Dermis blood vessel endothelial cell (primary cell): ENCODE data around the gene NEFH. TPM values are rescaled to one million over a fixed set of nuclear protein-coding genes. Genes with fewer than 3 reads are reported as not detected.
A peak's percentile ranks its signal among the peaks of the same experiment; 100 is the strongest.

ENCODE experiments used
- DNase-seq: peaks from one replicate; pipeline ENCODE4 v3.0.0; 2010
- total RNA-seq: library from RNA; depleted of rRNA; stranded (reverse); fragments of >200 nt; gene quantifications from 2 replicates; pipeline ENCODE4 v1.2.3, GENCODE V29; 2014

Gene NEFH
- total RNA-seq, 1 donor from 2014 or later: under 0.01 TPM

- DNase-seq: no peak
Measured at GRCh38 chr22:29499852-29500251, 19.8 kb downstream of the NEFH start.

- peak; percentile 37 for DNase-seq
Measured at GRCh38 chr22:29503811-29504372, 23.9 kb downstream of the NEFH start.

DNA sequence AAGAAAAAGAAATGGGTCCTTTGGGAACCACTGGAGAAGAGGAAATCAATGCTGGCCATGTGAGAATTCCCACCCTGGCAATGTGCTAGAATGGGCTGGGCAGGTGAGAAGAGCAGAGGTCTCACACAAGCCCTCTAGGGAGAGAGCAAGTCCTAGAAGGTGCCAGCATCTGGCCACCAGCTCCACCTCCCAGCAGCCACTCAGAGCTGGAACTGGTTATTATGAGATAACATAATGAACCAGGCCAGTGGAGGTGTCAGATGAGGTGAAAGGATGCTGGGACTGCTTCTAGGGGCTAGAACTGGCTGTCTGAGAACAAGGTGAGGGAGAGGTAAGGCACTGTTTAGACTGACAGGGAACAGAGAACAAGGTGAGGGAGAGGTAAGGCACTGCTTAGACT is 29.3 kb downstream of the NEFH start:
- no peak for DNase-seq

GRCh38 chr22:29509815-29510214 is 29.8 kb downstream of the NEFH start:
- DNase-seq: no peak

GRCh38 chr22:29510542-29510941 is 30.5 kb downstream of the NEFH start:
- DNase-seq: no peak

DNA sequence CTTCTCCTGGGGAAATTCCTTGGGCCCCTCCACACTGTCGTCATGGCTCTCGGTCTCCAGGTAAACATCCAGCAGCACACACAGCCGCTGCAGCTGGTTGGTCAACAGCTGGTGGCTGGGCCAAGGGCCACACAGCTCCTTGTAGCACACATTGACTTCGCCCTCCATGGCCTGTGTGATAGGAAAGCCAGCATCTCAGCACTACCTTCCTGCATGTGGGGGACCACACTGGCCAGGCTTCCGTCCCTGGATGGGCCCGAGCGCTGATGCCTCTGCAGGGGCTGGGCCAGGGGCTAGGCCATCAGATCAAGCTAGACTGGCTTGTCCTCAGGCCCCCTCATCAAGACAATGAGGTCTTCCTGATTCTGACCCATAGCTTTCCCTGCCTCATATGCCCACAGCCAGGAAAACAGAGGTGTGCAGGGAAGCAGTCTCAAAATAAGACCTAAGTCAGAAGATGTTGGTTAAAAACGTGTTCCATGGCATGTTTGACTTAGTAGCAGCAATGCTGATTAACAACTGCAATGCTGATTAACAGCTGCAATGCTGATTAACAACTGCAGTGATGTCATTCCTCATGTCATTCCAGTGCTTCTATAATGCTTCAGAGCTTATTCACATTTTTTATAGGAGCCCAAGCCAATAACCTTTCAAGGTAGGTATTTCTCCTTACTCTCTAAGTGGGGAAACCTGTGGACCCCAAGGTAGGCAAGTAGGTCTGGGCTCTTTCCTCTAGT is 31.3 kb downstream of the NEFH start:
- DNase-seq: no peak

GRCh38 chr22:29512031-29512430 is 32.0 kb downstream of the NEFH start:
- no peak for DNase-seq

GRCh38 chr22:29517215-29517908 is 37.3 kb downstream of the NEFH start:
- no peak for DNase-seq

DNA sequence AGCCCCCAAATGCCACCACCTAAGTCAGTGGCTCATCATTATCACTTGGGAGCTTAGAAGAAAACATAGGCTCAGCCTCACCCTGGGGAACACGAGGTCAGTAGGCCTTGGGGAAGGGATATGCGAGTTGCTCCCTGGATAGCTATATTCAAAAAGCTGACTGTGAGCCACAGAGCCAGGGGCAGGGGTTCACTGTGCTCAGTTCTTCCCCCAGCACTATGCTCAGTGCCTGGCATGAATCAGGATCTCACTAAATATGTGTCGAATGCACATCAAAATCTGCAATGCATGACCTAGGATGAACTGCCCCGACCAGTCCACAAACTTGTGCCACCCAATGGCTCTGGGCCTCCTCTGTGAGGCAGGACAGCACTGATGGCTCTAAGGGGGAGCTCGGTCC is 38.4 kb downstream of the NEFH start:
- DNase-seq: no peak

- no peak for DNase-seq
Measured at GRCh38 chr22:29519996-29520395, 40.0 kb downstream of the NEFH start.

- DNase-seq: peak; percentile 93
Measured at GRCh38 chr22:29520851-29521250, 40.8 kb downstream of the NEFH start.

DNA sequence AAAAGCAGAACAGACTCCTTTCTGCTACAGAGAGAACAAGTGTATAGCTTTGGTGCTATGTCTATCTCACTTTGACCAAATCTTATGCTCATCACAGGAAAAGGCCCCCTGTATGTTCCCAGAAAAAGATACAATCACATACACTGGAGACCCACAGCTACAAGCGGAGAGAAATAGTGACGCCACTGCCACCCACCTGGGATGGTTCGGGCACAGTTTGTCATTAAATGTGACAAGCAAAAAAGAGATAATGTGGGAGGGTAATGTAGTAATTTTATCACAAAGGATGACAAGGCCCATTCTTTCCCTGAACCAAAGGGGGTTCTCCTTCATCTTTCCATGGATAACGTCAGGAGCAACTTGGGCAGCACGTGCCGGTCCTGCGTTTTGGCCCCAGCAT is 41.5 kb downstream of the NEFH start:
- no peak for DNase-seq

DNA sequence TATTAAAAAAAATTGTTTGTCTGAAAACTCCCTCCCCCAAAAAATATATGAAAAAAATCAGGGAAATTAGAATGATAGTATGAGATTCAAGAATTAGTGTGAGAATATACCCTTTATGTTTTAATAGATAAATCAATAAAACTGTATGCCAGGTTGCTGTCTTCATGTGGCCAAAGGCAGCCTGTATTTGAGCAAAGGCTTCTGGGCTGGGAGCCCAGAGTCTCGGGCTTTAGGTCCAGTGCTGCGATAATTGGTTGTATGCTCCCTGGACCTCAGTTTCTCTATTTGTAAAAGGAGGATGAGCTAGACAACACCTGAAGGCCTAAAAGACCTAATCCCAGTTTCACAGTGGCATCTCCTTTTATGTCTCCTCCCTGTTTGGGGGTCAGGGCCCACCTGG is 43.7 kb downstream of the NEFH start:
- DNase-seq: no peak

GRCh38 chr22:29524442-29525191 is 44.6 kb downstream of the NEFH start:
- peak; percentile 54 for DNase-seq

DNA sequence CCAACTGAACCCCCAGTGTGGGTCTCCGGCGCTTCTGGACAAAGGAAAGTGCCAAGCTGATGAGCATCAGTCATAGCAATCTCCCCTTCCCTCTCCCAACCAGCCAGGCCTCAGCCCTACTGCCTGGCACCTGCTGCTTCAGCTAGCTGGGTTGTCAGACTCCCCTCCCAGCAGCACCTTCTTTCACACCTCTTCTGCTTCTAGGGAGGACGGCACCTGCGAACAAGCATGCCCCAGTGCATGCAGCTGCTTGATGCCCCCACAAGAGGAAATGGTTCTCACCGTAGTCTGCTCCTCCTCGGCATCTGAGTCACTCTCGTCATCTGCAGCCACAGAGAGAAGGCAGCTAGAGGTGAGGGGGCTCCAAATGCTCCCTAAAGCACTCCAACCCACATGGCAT is 48.1 kb downstream of the NEFH start:
- DNase-seq: no peak

GRCh38 chr22:29530716-29531115 is 50.7 kb downstream of the NEFH start:
- DNase-seq: no peak

GRCh38 chr22:29531419-29531818 is 51.4 kb downstream of the NEFH start:
- DNase-seq: no peak

GRCh38 chr22:29536411-29536810 is 56.4 kb downstream of the NEFH start:
- no peak for DNase-seq

- peak; percentile 60 for DNase-seq
Measured at GRCh38 chr22:29539105-29539504, 59.1 kb downstream of the NEFH start.
